Measurements from ENCODE around the gene LAMTOR1.
"Not testable (repeated sequence)": the region's sequence is repeated elsewhere in the genome, so short reads cannot be mapped to it uniquely, and the experiment has no call there.

LAMTOR1 gene

DNA sequence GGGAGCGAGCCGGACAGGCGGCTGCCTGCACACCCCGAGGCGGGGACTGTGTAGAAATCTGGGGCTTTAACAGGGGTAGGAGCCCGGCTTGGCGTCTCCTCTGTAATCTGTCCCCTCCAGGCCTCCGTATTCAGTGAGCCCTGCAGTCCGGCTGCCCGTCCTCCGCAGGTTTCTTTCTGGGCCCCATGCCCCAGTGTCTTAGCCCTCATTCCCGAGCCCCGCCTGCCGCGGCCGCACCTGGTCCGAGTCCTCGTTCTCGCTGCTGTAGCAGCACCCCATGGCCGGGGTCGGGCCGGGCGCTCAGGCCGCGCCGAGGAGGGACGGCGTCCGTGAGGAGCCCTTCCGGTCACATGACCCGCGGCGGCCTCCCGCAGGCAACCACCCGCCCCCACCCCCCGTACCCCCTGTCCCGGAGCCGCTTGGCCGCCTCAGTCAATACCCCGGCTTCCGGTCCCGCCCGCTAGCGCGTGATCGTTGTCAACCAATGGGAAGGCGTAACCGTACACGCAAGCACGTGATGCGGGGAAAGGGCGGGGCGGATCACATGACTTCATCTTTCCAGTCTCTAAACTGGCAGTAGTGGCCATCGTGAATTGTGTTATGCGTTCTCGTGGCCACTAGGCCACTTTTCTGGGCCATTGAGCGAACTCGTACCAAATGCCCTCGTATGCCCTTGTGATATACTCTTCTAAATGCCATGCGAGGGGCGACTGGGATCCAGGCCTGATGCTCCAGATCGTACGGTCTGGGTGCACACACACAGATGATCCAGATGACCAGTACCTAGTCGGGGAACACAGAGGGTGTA, at the start of gene LAMTOR1:
LAMTOR1 (minus strand) TSS at position 352 of the 808 bp plus-strand sequence; CDS start at position 279, 73 bp downstream.
- in situ Hi-C loops (cut with MboI; ENCODE audit: low pct_unique_long_range_greater_than_20kb, low sequenced_read_pairs), result no loop called here

GRCh38 chr11:72150882-72151281, 47.8 kb upstream of the LAMTOR1 start:
- in situ Hi-C loops (cut with MboI; ENCODE audit: low pct_unique_long_range_greater_than_20kb, low sequenced_read_pairs), result no loop called here

More for the DNA sequence above, at the start of gene LAMTOR1:
- DNase-seq, result peak; percentile 98

GRCh38 chr11:72146625-72147024, 43.5 kb upstream of the LAMTOR1 start:
- in situ Hi-C loops (cut with MboI; ENCODE audit: low pct_unique_long_range_greater_than_20kb, low sequenced_read_pairs), result no loop called here
- DNase-seq, result no peak

More at GRCh38 chr11:72150882-72151281, 47.8 kb upstream of the LAMTOR1 start:
- DNase-seq, result no peak

GRCh38 chr11:72144807-72145565, 41.9 kb upstream of the LAMTOR1 start:
- in situ Hi-C loops (cut with MboI; ENCODE audit: low pct_unique_long_range_greater_than_20kb, low sequenced_read_pairs), result no loop called here
- no peak for DNase-seq

- not testable (repeated sequence) for DNase-seq
Observed at GRCh38 chr11:72142543-72142942, 39.4 kb upstream of the LAMTOR1 start.

DNA sequence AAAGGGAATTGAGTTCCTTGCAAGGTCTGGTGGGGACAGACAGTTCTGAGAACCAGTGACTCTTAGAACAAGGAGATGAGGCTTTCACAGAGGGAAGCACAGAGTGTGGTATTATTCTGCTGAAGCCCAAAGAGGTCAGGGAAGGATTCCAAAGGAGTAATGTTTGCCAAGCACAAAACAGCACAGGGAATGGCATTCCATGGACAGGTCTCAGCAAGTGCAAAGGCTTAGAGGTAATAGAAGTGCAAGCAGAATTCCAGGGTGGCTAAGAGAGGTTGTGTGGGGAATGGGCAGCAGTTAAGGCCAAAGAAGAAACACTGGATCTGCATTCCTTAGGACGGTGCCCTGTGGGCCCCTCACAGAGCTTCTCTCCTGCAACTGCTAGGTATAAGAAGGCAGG, 39.0 kb upstream of the LAMTOR1 start:
- in situ Hi-C loops (cut with MboI; ENCODE audit: low pct_unique_long_range_greater_than_20kb, low sequenced_read_pairs); DNase-seq: not testable (repeated sequence)

More at GRCh38 chr11:72142543-72142942, 39.4 kb upstream of the LAMTOR1 start:
- in situ Hi-C loops (cut with MboI; ENCODE audit: low pct_unique_long_range_greater_than_20kb, low sequenced_read_pairs), result not testable (repeated sequence)

GRCh38 chr11:72141066-72141465, 38.0 kb upstream of the LAMTOR1 start:
- DNase-seq, result peak; percentile 12
- in situ Hi-C loops (cut with MboI; ENCODE audit: low pct_unique_long_range_greater_than_20kb, low sequenced_read_pairs), result no loop called here

GRCh38 chr11:72140661-72141060, 37.6 kb upstream of the LAMTOR1 start:
- in situ Hi-C loops (cut with MboI; ENCODE audit: low pct_unique_long_range_greater_than_20kb, low sequenced_read_pairs), result no loop called here
- DNase-seq, result no peak

DNA sequence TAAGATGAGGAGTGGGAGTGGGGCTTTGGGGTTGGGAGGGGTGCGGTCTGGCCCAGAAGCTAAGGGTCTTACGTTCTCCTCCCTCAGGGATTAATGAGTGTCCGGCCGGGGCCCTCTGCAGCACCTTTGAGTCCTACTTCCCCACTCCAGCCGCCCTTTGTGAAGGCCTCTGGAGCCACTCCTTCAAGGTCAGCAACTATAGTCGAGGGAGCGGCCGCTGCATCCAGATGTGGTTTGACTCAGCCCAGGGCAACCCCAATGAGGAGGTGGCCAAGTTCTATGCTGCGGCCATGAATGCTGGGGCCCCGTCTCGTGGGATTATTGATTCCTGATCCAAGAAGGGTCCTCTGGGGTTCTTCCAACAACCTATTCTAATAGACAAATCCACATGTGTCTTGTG, 36.4 kb upstream of the LAMTOR1 start:
- no peak for DNase-seq
- in situ Hi-C loops (cut with MboI; ENCODE audit: low pct_unique_long_range_greater_than_20kb, low sequenced_read_pairs), result no loop called here

GRCh38 chr11:72138821-72139390, 35.8 kb upstream of the LAMTOR1 start:
- no peak for DNase-seq
- in situ Hi-C loops (cut with MboI; ENCODE audit: low pct_unique_long_range_greater_than_20kb, low sequenced_read_pairs), result no loop called here

GRCh38 chr11:72136684-72137262, 33.7 kb upstream of the LAMTOR1 start:
- in situ Hi-C loops (cut with MboI; ENCODE audit: low pct_unique_long_range_greater_than_20kb, low sequenced_read_pairs), result no loop called here
- no peak for DNase-seq

DNA sequence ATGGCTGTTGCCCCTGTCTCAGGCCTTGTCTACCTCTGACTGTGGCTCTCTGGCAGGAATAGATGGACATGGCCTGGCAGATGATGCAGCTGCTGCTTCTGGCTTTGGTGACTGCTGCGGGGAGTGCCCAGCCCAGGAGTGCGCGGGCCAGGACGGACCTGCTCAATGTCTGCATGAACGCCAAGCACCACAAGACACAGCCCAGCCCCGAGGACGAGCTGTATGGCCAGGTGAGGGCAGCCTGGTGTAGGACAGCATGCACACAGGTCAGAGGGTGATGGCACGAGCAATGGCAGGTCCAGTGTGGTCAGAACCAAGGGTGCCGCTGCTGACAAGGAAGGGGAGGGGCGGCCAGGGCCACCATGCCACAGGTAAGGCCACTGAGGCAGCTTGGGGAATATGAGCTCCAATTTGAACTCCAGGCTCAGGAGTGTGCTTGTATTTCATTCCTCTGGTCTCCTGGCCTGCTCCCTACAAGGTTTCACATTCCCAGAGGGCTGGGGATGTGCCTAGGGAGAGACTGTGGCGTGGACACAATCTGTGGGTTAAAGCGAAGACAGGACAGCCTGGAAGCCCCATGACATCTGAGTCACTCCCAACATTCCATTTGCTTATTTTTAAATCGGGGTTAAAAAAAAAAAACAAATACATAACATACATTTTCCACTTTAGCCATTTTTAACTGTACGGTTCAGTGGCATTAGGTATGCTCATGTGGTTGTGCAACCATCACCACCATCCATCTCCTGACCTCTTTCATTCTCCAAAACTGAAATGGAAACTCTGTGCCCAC, 33.0 kb upstream of the LAMTOR1 start:
- DNase-seq, result no peak
- in situ Hi-C loops (cut with MboI; ENCODE audit: low pct_unique_long_range_greater_than_20kb, low sequenced_read_pairs), result no loop called here

DNA sequence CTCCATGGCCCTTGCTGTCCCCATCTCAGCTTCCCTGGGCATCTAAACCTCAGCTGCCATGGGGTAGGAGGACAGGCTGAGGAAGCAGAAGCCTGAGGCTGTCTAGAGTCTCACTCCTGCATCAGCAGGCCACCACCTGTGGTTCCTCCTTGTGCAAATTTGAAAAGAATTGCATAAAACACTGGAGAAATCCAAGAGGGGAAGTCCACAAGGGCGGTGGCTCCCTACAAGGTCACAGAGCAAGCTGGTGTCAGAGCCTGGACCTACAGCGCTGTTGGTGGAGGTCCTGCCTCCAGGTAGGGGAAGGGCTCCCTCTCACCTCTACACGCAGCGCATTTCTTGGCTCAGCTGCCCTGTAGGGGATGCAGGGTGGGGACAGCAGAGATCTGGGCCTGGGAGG, 32.4 kb upstream of the LAMTOR1 start, which contains the start of gene FOLR3:
FOLR3 (plus strand) TSS at position 253 of the 400 bp plus-strand sequence. CDS start 228 bp downstream, outside the sequence.
- in situ Hi-C loops (cut with MboI; ENCODE audit: low pct_unique_long_range_greater_than_20kb, low sequenced_read_pairs); DNase-seq: not testable (repeated sequence)

- no peak for DNase-seq
- in situ Hi-C loops (cut with MboI; ENCODE audit: low pct_unique_long_range_greater_than_20kb, low sequenced_read_pairs), result no loop called here
Observed at GRCh38 chr11:72132646-72133045, 29.5 kb upstream of the LAMTOR1 start.

- in situ Hi-C loops (cut with MboI; ENCODE audit: low pct_unique_long_range_greater_than_20kb, low sequenced_read_pairs), result no loop called here
- DNase-seq, result no peak
Observed at GRCh38 chr11:72129381-72129780, 26.3 kb upstream of the LAMTOR1 start.

- DNase-seq, result no peak
- in situ Hi-C loops (cut with MboI; ENCODE audit: low pct_unique_long_range_greater_than_20kb, low sequenced_read_pairs), result no loop called here
Observed at GRCh38 chr11:72127923-72128322, 24.8 kb upstream of the LAMTOR1 start.

GRCh38 chr11:72125956-72126355, 22.9 kb upstream of the LAMTOR1 start:
- in situ Hi-C loops (cut with MboI; ENCODE audit: low pct_unique_long_range_greater_than_20kb, low sequenced_read_pairs), result no loop called here
- no peak for DNase-seq

GRCh38 chr11:72124046-72124445, 20.9 kb upstream of the LAMTOR1 start:
- DNase-seq, result no peak
- in situ Hi-C loops (cut with MboI; ENCODE audit: low pct_unique_long_range_greater_than_20kb, low sequenced_read_pairs), result no loop called here
